ENCODE results near the gene PRR13. TPM values are rescaled to one million over a fixed set of nuclear protein-coding genes. Genes with fewer than 3 reads are reported as not detected.

PRR13 gene
- total and polyA plus RNA-seq, 7 donors: 45.2 to 136 (median 66.3) TPM

- Histone ChIP-seq H3K27ac (no peak overlapping the region), H3K27me3 (ENCODE audit: insufficient read depth in 3 of 3, low read length in 2 of 3) (no peaks in the 10 kb centered on the region), H3K36me3 (ENCODE audit: insufficient read depth in 1 of 2, low read depth in 1 of 2) (peaks cover 42 to 100% of the 10 kb centered on the region in 2 donors), H3K9me3 (no peaks in the 10 kb centered on the region), H3K4me1 (peaks cover 81% of the 10 kb centered on the region), H3K4me3 (no peak overlapping the region)
- no peak for DNase-seq
- intact Hi-C loops (cut with DNase I): loop anchor here in 1 of 2 donors (5.0 kb wide), 1 partner anchor 33 kb away; no protein-coding TSS in a partner anchor
- no peak for ATAC-seq
- WGBS, 3 donors: 48 to 64% (median 51%) methylated on average over 4 of the region's 4 CpGs
- TF ChIP-seq CTCF (IDR thresholded peaks at IDR 0.05): no peak
These were observed 17.6 kb downstream of the PRR13 start for GRCh38 chr12:53459097-53459496.

GRCh38 chr12:53461059-53461458 lies 19.5 kb downstream of the PRR13 start:
- H3K27me3 ChIP-seq (ENCODE audit: insufficient read depth in 3 of 3, low read length in 2 of 3): no peaks in the 10 kb centered on the region
- peaks cover 48 to 100% of the 10 kb centered on the region in 2 donors for H3K36me3 ChIP-seq (ENCODE audit: insufficient read depth in 1 of 2, low read depth in 1 of 2)
- intact Hi-C loops (cut with DNase I): no loop called here
- H3K9me3 ChIP-seq: no peaks in the 10 kb centered on the region
- peak; percentile 83 to 93 (median 88) for ATAC-seq
- H3K4me1 ChIP-seq: peaks cover 86% of the 10 kb centered on the region
- H3K4me3 ChIP-seq: peak overlapping the region; percentile 13
- peak overlapping the region; percentile 64 for H3K27ac ChIP-seq
- DNase-seq: peak; percentile 38 to 73
- TF ChIP-seq CTCF (IDR thresholded peaks at IDR 0.05): no peak
- WGBS, 3 donors: 29 to 37% (median 32%) methylated on average over 3 of the region's 3 CpGs

GRCh38 chr12:53461591-53461990 lies 20.1 kb downstream of the PRR13 start:
- no peaks in the 10 kb centered on the region for H3K27me3 ChIP-seq (ENCODE audit: insufficient read depth in 3 of 3, low read length in 2 of 3)
- no peak for TF ChIP-seq CTCF (IDR thresholded peaks at IDR 0.05)
- no peaks in the 10 kb centered on the region for H3K9me3 ChIP-seq
- peaks cover 45 to 100% of the 10 kb centered on the region in 2 donors for H3K36me3 ChIP-seq (ENCODE audit: insufficient read depth in 1 of 2, low read depth in 1 of 2)
- H3K27ac ChIP-seq: peak overlapping the region; percentile 64
- H3K4me3 ChIP-seq: peak overlapping the region; percentile 2
- 45 to 68% (median 50%) methylated on average over 8 of the region's 8 CpGs for WGBS, 3 donors
- peaks cover 88% of the 10 kb centered on the region for H3K4me1 ChIP-seq
- intact Hi-C loops (cut with DNase I): no loop called here
- ATAC-seq (no peak), DNase-seq (no peak)

- DNase-seq (no peak), ATAC-seq (no peak)
- Histone ChIP-seq H3K4me1 (peaks cover 91% of the 10 kb centered on the region), H3K27me3 (ENCODE audit: insufficient read depth in 3 of 3, low read length in 2 of 3) (no peaks in the 10 kb centered on the region), H3K36me3 (ENCODE audit: insufficient read depth in 1 of 2, low read depth in 1 of 2) (peaks cover 52 to 100% of the 10 kb centered on the region in 2 donors), H3K27ac (peak overlapping the region; percentile 66), H3K9me3 (no peaks in the 10 kb centered on the region), H3K4me3 (no peak overlapping the region)
- no peak for TF ChIP-seq CTCF (IDR thresholded peaks at IDR 0.05)
- 28 to 41% (median 40%) methylated on average over 3 of the region's 3 CpGs for WGBS, 3 donors
- intact Hi-C loops (cut with DNase I): no loop called here
These were observed 21.4 kb downstream of the PRR13 start for GRCh38 chr12:53462935-53463334.
